DMS153 (cell line): ENCODE results near the gene DHDH.
"Not testable (repeated sequence)": the region's sequence is repeated elsewhere in the genome, so short reads cannot be mapped to it uniquely, and the experiment has no call there.

ENCODE experiments used
- DNase-seq: peaks from one replicate; lab custom pipeline; 2025; lab: John Stamatoyannopoulos, UW

Gene DHDH

GRCh38 chr19:48915757-48916156 is 17.7 kb upstream of the DHDH start:
- peak; percentile 53 for DNase-seq

- no peak for DNase-seq
Measured at GRCh38 chr19:48918071-48918470, 15.4 kb upstream of the DHDH start.

GRCh38 chr19:48918801-48919247 is 14.7 kb upstream of the DHDH start:
- DNase-seq: no peak

GRCh38 chr19:48919271-48919670 is 14.2 kb upstream of the DHDH start:
- DNase-seq: not testable (repeated sequence)

GRCh38 chr19:48920949-48921348 is 12.6 kb upstream of the DHDH start:
- no peak for DNase-seq

- DNase-seq: no peak
Measured at GRCh38 chr19:48921721-48922500, 11.6 kb upstream of the DHDH start.

GRCh38 chr19:48922548-48923490 is 10.7 kb upstream of the DHDH start:
- DNase-seq: no peak

- DNase-seq: no peak
Measured at GRCh38 chr19:48925240-48925843, 8.2 kb upstream of the DHDH start.

GRCh38 chr19:48925890-48926289 is 7.6 kb upstream of the DHDH start:
- DNase-seq: not testable (repeated sequence)

GRCh38 chr19:48926909-48927308 is 6.6 kb upstream of the DHDH start:
- DNase-seq: no peak

- DNase-seq: not testable (repeated sequence)
Measured at GRCh38 chr19:48927692-48928091, 5.8 kb upstream of the DHDH start.

- no peak for DNase-seq
Measured at GRCh38 chr19:48928164-48929025, 5.1 kb upstream of the DHDH start.

- no peak for DNase-seq
Measured at GRCh38 chr19:48934837-48935236, 1.3 kb downstream of the DHDH start.

- no peak for DNase-seq
Measured at GRCh38 chr19:48935864-48936263, 2.4 kb downstream of the DHDH start.

- no peak for DNase-seq
Measured at GRCh38 chr19:48938256-48938655, 4.8 kb downstream of the DHDH start.

- no peak for DNase-seq
Measured at GRCh38 chr19:48940902-48941301, 7.4 kb downstream of the DHDH start.

GRCh38 chr19:48943081-48943480 is 9.6 kb downstream of the DHDH start:
- DNase-seq: no peak

- no peak for DNase-seq
Measured at GRCh38 chr19:48945415-48945814, 11.9 kb downstream of the DHDH start.

- no peak for DNase-seq
Measured at GRCh38 chr19:48945817-48946216, 12.3 kb downstream of the DHDH start.

GRCh38 chr19:48946463-48947257 is 13.2 kb downstream of the DHDH start:
- no peak for DNase-seq

GRCh38 chr19:48947258-48947542 is 13.7 kb downstream of the DHDH start:
- DNase-seq: no peak
